ENCODE measurements around the gene TUBB. TPM values are rescaled to one million over a fixed set of nuclear protein-coding genes. Genes with fewer than 3 reads are reported as not detected.
A peak's percentile ranks its signal among the peaks of the same experiment; 100 is the strongest.

Gene TUBB
- total RNA-seq, 1 experiment from 2014 or later = 1,719 TPM

DNA sequence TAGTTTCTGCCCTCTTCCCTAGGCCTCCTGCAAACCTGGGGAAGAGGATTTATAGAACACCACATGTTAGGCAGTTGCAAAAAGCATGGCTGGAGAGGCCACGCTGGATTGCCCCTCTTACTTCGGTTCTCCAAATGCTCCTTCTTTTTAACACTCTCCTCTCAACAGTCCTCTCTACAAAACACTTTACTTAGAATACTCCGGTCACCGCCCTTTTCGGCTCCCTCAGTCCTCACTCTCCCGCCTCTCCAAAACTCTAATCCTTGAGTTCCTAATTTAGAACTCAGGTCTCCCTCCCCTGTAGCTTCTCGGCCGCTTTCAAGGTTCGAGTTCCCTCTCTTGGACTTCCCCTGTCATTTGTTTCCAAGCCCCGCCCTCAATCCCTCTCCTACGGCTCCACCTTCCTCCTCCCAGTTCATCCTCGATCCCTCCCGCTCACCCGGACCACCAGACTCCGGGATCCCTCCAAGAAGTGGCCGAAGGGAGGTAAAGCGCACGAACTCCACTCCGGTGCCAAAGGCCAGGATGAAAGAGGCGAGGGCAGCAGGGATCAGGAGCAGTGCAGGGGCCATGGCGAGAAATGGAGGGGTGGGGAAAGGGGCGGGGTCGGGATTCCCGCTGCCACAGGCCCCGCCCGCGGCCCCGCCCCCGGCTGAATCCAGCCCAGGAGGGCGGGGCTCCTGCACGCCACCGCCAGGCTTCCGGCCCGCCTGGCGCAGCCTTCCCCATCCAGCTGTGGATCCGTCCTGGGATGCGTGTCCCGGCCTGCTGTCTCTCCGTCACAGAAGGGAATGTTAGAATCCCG, 29.5 kb upstream of the TUBB start, which contains the start of gene NRM:
TSS of gene NRM (minus strand) at position 582 of the 805 bp plus-strand sequence. CDS start at position 572, 10 bp downstream.
- no peak within 1 kb of the TSS for H2BK15ac ChIP-seq (ENCODE audit: low read depth, low read length)
- H3K4me2 ChIP-seq (ENCODE audit: insufficient read depth, insufficient read length, low read length) = peak within 1 kb of the TSS; percentile 89
- H3K4me1 ChIP-seq (ENCODE audit: insufficient read depth, low read length) = peaks cover 3% of the 10 kb centered on the region; the same call in 1 of the 2 replicates
- no peak within 1 kb of the TSS for H4K5ac ChIP-seq (ENCODE audit: insufficient read length, low read depth, low read length)
- H3T11ph ChIP-seq (ENCODE audit: low read length) = no peak within 1 kb of the TSS
- no peak within 1 kb of the TSS for H2BK20ac ChIP-seq (ENCODE audit: low read depth, low read length, poor library complexity, severe bottlenecking)
- H3K79me2 ChIP-seq (ENCODE audit: insufficient read depth, low read length) = peaks cover 2% of the 10 kb centered on the region; the same call in 1 of the 2 replicates
- H3K23ac ChIP-seq (ENCODE audit: insufficient read length, low read depth, low read length) = no peak within 1 kb of the TSS
- TF ChIP-seq CTCF (conservative IDR thresholded peaks at IDR 0.05) = no peak
- no peak within 1 kb of the TSS for H2BK12ac ChIP-seq (ENCODE audit: insufficient read length, low read depth, low read length)
- H2BK120ac ChIP-seq (ENCODE audit: low read depth, low read length, poor library complexity, severe bottlenecking) = no peak within 1 kb of the TSS
- H3K79me1 ChIP-seq (ENCODE audit: insufficient read depth, low read depth, low read length, poor library complexity, severe bottlenecking) = no peaks in the 10 kb centered on the region
- H3K9me3 ChIP-seq (ENCODE audit: control insufficient read depth, low read depth, low read length) = no peaks in the 10 kb centered on the region
- H4K8ac ChIP-seq (replicated peaks; ENCODE audit: insufficient read length, low read depth, low read length) = no peak within 1 kb of the TSS
- peaks cover 3% of the 10 kb centered on the region; the same call in 1 of the 2 replicates for H3K27me3 Mint-ChIP-seq (ENCODE audit: low read depth)
- H4K91ac ChIP-seq (ENCODE audit: insufficient read length, low read depth, low read length) = no peak within 1 kb of the TSS
- H3K27ac ChIP-seq (ENCODE audit: insufficient read length, low read depth, low read length) = no peak within 1 kb of the TSS
- peak within 1 kb of the TSS; percentile 88 to 90 for H3K4me3 Mint-ChIP-seq
- H2AFZ ChIP-seq (ENCODE audit: low read length) = no peak within 1 kb of the TSS
- DNase-seq = peak; percentile 84
- H2AK5ac ChIP-seq (ENCODE audit: insufficient read length, low read length) = no peak within 1 kb of the TSS
- no peaks in the 10 kb centered on the region for H3K27me3 ChIP-seq (ENCODE audit: insufficient read depth, low read length)
- no peak within 1 kb of the TSS for H3K4ac ChIP-seq (ENCODE audit: low read depth, low read length)
- H3K4me1 Mint-ChIP-seq = peaks cover 40 to 42% of the 10 kb centered on the region in 2 experiments
- H3K9ac ChIP-seq (ENCODE audit: extremely low read depth, insufficient read length, low read length) = peak within 1 kb of the TSS; percentile 54
- no peaks in the 10 kb centered on the region for H4K20me1 ChIP-seq (ENCODE audit: control insufficient read depth, insufficient read depth, insufficient read length)
- no peak within 1 kb of the TSS for H3K18ac ChIP-seq (ENCODE audit: insufficient read length, low read depth, low read length)
- peaks cover 28% of the 10 kb centered on the region for H3K23me2 ChIP-seq (ENCODE audit: insufficient read length, low read depth, low read length, poor library complexity, severe bottlenecking)
- H3K14ac ChIP-seq (ENCODE audit: insufficient read depth, low read length) = no peak within 1 kb of the TSS
- H3K9me3 Mint-ChIP-seq = no peaks in the 10 kb centered on the region
- H3K27ac Mint-ChIP-seq = peak within 1 kb of the TSS; percentile 77 to 90 (median 88)
- no CpG with 5 or more reads among the region's 40 CpGs for WGBS (ENCODE audit: extremely low coverage, insufficient read length, low lambda C conversion rate)
- no peak within 1 kb of the TSS for H3K56ac ChIP-seq (ENCODE audit: insufficient read length, low read depth, low read length)
- peaks cover 4 to 13% (median 8%) of the 10 kb centered on the region in 3 experiments; a peak in 5 of 7 replicates for H3K36me3 Mint-ChIP-seq (ENCODE audit: insufficient read depth in 1 of 3, low read depth in 3 of 3)
- H2BK5ac ChIP-seq (ENCODE audit: insufficient read length, low read length) = no peak within 1 kb of the TSS
